ENCODE results near the gene IPO8.

The IPO8 gene

DNA sequence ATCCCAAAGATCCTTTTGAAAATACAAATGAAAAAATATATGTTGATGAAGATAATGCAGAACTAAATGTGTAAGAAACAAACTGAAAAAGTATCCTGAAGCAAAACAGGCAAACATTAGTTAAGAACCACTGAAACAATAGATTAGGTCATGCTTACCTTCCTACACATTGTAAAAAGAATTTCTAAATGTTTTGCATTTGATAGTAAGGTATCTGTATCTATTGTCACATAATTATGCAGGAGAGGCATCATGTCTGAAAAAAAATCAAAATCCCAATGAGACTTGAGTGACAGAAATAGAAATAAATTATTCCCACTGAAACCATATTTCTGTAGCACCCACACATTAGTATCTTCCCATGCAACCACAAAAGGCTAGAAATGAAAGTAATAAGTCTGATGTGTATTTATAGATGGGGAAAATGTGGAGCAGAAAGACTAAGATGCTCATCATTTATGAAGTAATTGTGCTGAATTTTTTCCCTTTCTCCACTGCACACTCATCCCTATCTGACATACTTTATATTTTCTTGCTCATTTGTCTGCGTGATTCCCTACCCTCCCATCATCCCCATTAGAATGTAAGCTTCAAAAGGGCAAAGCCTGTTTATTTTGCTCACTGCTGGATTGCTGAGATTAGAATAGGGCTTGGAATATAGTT lies 43.5 kb downstream of the IPO8 start:
- no peak for DNase-seq (ENCODE audit: low read depth)
- TF ChIP-seq, protein P1, sequence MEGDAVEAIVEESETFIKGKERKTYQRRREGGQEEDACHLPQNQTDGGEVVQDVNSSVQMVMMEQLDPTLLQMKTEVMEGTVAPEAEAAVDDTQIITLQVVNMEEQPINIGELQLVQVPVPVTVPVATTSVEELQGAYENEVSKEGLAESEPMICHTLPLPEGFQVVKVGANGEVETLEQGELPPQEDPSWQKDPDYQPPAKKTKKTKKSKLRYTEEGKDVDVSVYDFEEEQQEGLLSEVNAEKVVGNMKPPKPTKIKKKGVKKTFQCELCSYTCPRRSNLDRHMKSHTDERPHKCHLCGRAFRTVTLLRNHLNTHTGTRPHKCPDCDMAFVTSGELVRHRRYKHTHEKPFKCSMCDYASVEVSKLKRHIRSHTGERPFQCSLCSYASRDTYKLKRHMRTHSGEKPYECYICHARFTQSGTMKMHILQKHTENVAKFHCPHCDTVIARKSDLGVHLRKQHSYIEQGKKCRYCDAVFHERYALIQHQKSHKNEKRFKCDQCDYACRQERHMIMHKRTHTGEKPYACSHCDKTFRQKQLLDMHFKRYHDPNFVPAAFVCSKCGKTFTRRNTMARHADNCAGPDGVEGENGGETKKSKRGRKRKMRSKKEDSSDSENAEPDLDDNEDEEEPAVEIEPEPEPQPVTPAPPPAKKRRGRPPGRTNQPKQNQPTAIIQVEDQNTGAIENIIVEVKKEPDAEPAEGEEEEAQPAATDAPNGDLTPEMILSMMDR (IDR thresholded peaks at IDR 0.05; ENCODE audit: low read depth, low read length, missing control alignments) = no peak

DNA sequence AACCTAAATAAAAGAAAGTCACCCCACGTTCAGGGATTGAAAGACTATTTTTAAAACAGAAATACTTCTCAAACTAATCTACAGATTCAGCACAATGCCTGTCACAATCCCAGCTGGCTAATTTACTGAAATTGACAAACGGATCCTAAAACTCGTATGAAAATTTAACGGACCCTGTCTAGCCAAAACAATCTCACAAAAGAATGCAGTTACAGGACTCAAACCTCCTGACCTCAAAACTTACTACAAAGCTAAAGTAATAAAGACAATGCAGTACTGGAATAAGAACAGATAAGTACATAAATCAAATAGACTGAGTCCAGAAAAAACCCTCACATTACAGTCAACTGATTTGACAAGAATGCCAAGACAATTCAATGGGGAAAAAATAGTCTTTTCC lies 48.8 kb downstream of the IPO8 start:
- no peak overlapping the region for H3K4me3 ChIP-seq (ENCODE audit: low read depth, low read length)
- TF ChIP-seq, protein P1 (IDR thresholded peaks at IDR 0.05; ENCODE audit: low read depth, low read length, missing control alignments) = no peak
- DNase-seq (ENCODE audit: low read depth) = no peak

More for the DNA sequence above, 43.5 kb downstream of the IPO8 start:
- no peak overlapping the region for H3K4me3 ChIP-seq (ENCODE audit: low read depth, low read length)

DNA sequence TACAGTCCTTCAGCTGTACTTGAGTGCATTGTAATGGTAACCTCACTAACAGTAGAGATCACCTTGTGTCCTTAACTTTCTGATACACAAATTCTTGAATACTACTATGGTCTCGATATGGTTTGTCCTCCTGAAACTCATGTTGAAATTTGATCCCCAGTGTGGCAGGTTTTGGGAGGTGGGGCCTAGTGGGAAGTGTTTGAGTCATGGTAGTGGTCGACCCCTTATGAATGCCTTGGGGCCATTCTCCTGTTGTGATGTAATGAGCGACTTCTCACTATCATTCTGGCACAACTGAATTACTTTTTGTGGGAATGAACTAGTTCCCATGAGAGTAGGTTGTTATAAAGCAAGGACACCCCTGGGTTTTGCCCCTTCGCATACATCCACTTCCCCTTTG lies 52.3 kb downstream of the IPO8 start:
- TF ChIP-seq, protein P1 (IDR thresholded peaks at IDR 0.05; ENCODE audit: low read depth, low read length, missing control alignments) = no peak
- H3K4me3 ChIP-seq (ENCODE audit: low read depth, low read length) = no peak overlapping the region
- no peak for DNase-seq (ENCODE audit: low read depth)

DNA sequence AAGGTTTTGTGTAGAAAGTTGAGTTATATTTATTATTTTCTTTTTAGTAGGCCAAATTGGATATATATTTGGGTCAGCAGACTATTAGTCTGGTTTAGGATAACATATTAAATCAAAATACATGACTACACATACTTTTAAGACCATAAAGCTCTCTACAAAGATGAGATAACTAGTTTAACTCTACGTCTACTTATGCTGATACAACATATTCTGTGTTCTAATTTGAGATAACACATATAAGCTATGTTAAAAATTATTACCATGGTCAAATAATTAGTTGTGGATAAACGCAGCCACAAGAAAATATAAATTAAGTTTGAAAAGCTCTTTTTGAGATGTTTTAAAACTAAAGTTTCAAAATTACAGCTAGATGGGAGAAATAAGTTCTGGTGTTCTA lies 55.3 kb downstream of the IPO8 start:
- DNase-seq (ENCODE audit: low read depth) = no peak
- no peak overlapping the region for H3K4me3 ChIP-seq (ENCODE audit: low read depth, low read length)
- TF ChIP-seq, protein P1 (IDR thresholded peaks at IDR 0.05; ENCODE audit: low read depth, low read length, missing control alignments) = no peak

DNA sequence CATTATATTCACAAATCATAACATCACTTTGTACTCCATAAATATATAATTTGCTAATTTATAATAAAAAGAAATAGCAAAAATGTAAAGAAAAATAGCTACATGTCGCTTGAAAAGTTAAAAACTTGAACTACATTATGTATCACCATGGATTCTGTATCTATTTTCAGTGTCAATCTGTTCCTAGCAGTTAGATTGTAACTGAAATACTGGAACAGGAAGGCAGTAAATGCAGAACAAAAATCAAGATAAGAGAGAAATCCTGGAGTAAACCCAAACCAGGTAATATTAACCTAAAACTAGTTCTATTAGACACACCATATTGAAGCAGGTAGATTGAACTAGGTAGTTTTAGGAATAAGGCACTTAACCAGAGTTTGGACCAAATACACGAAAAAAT lies 60.3 kb downstream of the IPO8 start:
- DNase-seq (ENCODE audit: low read depth) = no peak
- H3K4me3 ChIP-seq (ENCODE audit: low read depth, low read length) = no peak overlapping the region
- TF ChIP-seq, protein P1 (IDR thresholded peaks at IDR 0.05; ENCODE audit: low read depth, low read length, missing control alignments) = no peak

DNA sequence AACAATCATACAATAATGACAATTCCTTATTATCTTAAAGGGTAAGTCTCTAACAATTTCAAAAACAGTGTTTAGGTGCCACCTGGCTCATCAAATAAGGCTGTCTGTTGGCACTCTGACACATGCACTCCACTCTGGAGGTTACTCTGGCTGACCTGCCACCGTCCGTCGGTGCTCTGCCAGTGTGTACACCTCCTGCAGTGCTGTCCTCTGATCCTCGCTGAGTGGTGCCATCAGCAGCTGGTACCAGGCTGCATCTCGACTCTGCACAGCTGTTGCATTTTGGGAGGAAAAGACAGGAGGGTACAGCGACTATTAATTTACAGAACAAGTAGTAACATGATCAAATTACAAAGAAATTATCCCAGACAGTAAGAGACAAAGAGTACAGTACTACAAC lies 63.9 kb downstream of the IPO8 start:
- H3K4me3 ChIP-seq (ENCODE audit: low read depth, low read length) = no peak overlapping the region
- no peak for DNase-seq (ENCODE audit: low read depth)
- TF ChIP-seq, protein P1 (IDR thresholded peaks at IDR 0.05; ENCODE audit: low read depth, low read length, missing control alignments) = no peak

DNA sequence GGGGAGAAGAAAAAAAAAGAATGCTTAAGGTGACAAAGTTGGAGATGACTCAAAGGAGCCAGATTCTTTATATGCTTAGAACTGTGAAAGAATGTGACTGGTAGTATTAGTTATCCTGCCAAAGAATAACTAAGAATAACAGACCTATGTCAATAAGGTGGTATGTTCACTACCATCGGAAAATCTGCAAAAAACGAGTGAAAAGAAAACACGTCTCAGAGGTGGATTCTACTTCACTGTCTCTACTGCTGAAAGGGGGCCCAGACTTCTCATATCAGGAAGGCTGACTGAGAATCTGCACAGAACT lies 64.7 kb downstream of the IPO8 start:
- TF ChIP-seq, protein P1 (IDR thresholded peaks at IDR 0.05; ENCODE audit: low read depth, low read length, missing control alignments) = no peak

More for the DNA sequence above, 64.7 kb downstream of the IPO8 start:
- H3K4me3 ChIP-seq (ENCODE audit: low read depth, low read length) = no peak overlapping the region
- DNase-seq (ENCODE audit: low read depth) = no peak

All from GM12864 (cell line).